Measurements from ENCODE around the gene PTPN18.

The PTPN18 gene

DNA sequence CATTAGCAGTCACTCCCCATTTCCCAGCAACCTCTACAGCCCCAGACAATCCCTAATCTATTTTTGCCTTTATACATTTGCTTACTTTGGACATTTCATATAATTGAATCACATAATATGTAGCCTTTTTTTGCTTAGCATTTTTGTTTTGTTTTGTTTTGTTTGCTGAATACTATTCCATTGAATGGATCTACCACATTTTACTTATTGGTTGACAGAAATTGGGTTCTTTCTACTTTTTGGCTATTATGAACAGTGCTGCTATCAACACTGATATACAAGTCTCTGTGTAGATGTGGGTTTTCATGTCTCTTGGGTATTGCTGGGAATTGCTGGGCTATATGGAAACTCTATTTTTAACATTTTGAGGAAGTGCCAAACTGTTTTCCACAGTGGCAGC is 7.6 kb downstream of the PTPN18 start:
- in situ Hi-C loops (cut with HindIII; ENCODE audit: low sequenced_read_pairs) = no loop called here

DNA sequence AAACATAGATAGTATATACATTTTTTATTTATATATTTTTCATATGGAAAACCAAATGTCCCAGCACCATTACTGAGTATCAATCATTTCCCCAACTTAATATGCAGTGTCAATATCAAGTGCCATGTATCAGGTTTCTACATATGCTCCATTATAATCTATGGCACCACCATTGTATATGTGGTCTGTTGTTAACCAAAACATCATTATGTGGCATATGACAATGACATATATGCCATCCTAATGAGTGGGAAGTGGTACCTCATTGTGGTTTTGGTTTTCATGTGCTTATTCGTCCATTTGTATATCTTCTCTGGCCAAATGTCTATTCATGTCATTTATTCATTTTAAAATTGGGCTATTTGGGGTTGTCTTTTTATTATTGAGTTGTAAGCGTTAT is 9.2 kb downstream of the PTPN18 start:
- in situ Hi-C loops (cut with HindIII; ENCODE audit: low sequenced_read_pairs) = no loop called here

DNA sequence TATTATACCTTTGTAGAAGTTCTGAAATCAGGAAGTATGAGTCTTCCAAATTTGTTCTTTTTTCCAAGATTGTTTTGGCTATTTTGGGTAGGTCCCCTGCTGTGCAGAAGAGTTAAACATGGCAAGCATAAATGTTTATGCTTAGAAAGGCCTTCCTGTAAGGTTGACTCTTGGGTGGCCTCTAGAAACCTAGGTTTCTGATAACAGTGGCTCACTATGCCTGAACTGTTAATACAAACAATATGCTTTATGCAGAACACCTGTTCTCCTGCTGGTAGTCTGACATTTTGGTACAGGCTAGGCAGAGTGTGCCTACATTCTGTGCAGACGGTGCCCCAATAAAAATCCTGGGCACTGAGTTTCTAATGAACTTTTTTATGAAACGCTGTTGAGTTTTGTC is 10.1 kb downstream of the PTPN18 start:
- in situ Hi-C loops (cut with HindIII; ENCODE audit: low sequenced_read_pairs) = no loop called here

DNA sequence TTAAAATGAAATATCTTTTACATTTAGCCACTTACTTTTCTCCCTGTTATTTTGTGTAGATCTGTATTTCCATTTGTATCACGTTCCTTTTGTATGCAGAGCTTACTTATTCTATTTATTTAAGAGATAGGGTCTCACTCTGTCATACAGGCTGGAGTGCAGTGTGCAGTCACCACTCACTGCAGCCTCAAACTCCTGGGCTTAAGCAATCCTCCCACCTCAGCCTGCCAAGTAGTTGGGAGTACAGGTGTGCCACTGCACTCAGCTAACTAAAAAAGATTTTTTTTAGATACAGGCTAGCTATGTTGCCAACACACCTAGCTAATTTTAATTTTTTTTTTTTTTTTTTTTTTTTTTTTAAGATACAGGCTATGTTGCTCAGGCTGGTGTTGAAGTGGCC is 10.9 kb downstream of the PTPN18 start:
- in situ Hi-C loops (cut with HindIII; ENCODE audit: low sequenced_read_pairs) = no loop called here

DNA sequence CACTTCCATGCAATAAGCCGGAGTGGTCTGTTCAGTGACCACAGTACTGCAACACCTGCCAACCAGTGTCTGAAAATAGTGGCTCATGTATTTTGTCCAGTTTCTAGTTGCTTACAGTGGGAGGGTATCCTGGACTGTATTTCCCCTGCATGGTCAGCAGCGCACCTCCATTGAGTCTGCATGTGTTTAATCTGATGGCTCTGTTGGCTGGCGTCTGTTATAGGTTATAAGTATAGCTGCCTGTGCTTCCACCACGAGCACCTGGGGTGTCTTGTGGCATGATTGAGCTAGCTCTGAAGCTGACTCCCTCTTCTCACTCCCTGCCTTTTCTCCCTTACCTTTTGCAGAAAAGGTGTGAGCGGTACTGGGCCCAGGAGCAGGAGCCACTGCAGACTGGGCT is 12.9 kb downstream of the PTPN18 start:
- in situ Hi-C loops (cut with HindIII; ENCODE audit: low sequenced_read_pairs) = no loop called here

DNA sequence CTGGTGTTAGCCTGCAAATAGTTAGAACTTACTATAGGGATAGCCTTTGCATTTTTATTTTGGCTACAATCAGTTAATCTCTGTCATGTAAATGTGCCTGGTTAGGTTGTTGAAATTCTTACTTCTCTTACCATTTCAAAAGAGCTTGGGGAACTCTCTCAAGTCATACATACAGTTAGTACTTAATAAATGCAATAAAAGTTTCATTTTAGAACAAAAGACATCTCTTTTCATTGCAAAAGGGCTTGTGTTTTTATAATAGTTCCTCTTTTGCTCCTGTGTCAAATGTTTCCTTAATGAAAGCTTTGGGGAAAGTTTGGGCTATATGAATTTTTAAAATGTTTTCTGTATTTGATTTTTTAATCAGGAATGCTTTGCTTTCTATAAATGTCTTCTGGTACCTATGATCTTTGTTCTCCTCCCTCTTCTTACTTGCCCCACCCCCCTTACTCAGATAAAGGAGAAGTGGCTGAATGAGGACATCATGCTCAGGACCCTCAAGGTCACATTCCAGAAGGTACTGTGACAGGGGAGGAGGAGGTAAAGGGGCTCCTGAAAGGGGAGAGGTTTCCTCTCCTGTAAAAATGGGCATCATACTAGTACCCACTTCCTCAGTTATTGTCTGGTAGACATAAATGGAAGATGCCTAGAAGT is 13.6 kb downstream of the PTPN18 start:
- in situ Hi-C loops (cut with HindIII; ENCODE audit: low sequenced_read_pairs) = no loop called here

DNA sequence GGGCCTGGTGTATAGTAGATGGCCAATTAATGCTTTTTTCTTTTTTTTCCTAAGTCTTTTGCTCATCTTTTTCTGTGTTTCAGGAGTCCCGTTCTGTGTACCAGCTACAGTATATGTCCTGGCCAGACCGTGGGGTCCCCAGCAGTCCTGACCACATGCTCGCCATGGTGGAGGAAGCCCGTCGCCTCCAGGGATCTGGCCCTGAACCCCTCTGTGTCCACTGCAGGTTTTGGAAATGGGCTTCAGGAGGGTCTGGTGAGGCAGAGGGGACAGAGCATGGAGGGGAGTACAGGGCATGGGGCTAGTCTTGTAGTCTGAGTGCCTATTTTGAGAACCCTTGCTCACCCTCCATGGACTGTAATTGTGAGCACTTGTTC is 14.1 kb downstream of the PTPN18 start:
- in situ Hi-C loops (cut with HindIII; ENCODE audit: low sequenced_read_pairs) = no loop called here

DNA sequence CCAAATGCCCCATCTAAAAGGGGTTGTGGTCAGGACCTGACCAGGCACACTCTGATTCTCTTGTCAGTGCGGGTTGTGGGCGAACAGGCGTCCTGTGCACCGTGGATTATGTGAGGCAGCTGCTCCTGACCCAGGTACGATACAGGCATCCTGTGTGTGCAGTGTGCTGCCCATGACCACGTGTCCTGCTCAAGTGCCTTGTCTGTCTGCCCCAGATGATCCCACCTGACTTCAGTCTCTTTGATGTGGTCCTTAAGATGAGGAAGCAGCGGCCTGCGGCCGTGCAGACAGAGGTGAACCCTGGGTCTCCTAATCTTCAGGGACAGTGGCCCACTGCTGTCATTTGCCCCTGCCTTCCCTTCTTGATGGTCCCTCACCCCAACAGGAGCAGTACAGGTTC is 14.6 kb downstream of the PTPN18 start:
- in situ Hi-C loops (cut with HindIII; ENCODE audit: low sequenced_read_pairs) = no loop called here

DNA sequence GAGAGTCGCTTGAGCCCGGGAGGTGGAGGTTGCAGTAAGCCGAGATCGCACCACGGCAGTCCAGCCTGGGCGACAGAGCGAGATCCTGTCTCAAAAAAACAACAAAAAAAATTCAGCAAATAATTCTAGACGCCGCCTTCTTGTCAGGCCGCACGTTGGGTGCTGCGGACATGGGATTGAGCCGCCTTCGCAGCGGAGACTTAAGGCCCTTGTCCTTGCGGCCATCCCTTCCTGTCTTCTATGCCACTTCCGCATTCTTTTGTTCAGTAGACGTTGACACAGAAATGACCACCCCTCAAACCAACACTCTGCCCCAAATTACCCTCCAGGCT is 15.8 kb downstream of the PTPN18 start:
- in situ Hi-C loops (cut with HindIII; ENCODE audit: low sequenced_read_pairs) = no loop called here

DNA sequence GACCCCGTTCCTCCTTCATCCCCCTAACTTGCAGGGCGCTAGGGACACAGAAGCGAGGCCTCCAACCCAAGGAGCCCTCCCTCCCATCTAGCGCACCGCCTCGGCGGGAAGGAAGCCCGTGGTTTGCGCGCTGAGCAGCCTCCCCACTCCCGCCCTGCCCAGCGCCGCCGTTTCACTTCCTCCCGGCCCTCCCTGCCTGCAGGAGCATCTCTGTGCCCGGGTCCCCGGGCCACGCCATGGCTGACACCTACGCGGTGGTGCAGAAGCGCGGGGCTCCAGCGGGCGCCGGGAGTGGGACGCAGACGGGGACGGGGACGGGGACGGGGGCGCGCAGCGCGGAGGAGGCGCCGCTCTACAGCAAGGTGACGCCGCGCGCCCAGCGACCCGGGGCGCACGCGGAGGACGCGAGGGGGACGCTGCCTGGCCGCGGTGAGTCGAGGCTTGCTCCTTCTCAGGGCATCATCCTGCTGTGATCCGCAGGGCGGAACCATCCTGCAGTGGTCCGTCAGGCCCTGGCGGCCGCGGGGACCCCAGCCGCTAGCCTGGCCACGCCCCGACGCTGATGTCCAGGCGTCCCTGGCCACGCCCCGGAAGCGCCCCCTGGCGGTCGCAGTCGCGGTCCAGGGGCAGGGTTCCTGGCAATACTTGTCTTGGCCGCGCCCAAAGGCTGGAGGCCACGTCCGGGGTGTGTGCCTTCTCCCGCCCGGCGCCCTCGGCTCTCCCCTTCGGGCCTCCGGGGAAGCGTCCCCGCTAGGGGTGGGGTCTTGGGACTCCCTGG is 16.4 kb downstream of the PTPN18 start:
- in situ Hi-C loops (cut with HindIII; ENCODE audit: low sequenced_read_pairs) = no loop called here

DNA sequence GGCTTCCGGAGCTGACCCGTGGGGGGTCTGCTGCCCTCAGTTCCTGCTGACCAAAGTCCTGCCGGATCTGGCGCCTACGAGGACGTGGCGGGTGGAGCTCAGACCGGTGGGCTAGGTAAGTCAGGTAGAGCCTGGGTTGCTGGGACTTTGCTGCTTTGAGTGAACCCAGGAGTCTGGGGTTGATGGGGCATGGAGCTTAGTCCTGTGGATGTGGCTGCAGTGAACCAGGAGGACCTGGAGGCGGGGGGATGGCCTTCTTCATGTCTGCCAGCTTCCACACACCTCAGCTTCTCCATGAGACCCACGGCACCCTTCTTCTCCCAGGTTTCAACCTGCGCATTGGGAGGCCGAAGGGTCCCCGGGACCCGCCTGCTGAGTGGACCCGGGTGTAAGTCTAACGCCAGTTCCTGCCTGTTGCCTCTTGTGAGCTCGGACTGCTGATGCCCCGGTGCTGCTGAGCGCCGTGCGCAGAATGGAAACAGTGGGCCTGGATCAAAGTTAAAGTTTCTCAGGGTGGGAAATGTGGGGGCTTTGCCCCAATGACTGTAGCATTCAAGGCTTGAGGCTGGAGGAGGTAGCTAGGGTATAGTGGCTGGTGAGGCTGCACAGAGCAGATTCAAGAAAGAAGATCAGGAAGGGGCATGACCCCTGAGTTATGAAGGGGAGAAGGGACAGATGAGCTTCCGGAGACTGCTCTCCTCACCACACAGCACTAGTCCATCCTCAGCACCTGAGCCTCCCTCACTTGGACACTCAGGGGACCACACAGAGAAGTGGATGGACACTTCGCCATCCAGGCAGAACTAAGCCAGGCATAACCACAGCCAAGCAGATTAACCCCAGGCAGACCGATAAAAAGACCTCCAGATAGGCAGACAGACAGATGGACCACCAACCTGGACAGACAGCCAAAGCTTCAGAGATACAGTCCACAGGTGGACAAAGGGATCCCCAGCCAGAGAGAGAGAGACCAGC is 17.3 kb downstream of the PTPN18 start:
- in situ Hi-C loops (cut with HindIII; ENCODE audit: low sequenced_read_pairs) = no loop called here

DNA sequence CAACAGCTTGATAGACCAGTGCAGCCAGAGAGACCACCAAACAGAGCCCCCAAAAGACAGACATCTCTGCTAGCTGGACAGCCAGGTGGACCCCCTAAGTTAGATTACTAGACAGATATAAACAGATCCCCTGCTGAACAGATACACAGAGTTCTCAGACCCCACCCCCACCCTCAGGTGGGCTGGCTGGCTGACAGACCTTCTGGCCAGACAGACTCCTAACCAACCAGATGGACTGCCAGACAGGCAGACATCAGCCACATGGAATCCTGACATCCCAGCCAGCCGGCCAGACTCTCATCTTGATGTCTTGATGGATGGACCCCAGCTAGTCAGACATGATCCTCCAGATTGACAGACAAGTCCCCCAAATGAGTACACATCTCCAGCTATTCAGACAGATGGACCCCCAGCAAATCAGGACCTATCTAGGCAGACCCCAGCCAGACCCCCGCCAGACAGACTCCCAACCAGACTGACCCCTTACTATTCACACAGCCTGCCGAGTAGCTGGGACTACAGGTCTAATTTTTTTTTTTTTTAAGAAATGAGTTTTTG is 18.0 kb downstream of the PTPN18 start:
- in situ Hi-C loops (cut with HindIII; ENCODE audit: low sequenced_read_pairs) = no loop called here

DNA sequence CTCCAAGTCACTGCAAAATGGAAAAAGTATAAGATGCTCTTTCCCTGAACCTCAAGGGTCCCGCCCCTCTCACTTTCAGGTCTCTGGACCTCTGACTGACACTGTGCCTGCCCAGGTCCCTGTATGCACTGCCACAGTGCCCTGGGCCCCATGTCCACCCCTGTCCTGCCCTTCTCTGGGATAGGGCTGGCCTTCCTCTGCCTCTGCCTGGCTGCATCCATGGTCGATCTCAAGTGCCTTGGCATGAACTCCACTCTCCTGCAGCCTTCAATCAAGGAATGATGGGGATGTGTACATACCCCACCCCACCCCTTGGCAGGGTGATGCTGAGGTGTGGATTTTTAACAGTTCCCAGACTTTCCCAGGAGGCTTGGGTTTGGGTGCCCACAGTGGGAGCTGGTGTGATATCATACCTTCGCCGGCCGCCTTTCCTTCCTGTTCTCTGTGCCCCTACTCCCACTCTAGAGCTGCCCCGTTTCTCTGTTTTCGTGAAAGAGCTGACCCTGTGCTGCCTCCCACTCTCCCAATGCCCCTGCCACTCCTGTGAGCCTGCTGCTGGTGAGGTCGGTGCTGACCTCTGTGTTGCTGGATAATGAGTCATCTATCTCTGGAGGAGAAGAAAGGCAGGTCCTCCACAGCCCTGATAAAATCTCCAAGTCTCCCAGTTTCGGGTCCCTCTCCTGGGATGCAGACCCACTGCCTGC is 18.9 kb downstream of the PTPN18 start:
- in situ Hi-C loops (cut with HindIII; ENCODE audit: low sequenced_read_pairs) = no loop called here

DNA sequence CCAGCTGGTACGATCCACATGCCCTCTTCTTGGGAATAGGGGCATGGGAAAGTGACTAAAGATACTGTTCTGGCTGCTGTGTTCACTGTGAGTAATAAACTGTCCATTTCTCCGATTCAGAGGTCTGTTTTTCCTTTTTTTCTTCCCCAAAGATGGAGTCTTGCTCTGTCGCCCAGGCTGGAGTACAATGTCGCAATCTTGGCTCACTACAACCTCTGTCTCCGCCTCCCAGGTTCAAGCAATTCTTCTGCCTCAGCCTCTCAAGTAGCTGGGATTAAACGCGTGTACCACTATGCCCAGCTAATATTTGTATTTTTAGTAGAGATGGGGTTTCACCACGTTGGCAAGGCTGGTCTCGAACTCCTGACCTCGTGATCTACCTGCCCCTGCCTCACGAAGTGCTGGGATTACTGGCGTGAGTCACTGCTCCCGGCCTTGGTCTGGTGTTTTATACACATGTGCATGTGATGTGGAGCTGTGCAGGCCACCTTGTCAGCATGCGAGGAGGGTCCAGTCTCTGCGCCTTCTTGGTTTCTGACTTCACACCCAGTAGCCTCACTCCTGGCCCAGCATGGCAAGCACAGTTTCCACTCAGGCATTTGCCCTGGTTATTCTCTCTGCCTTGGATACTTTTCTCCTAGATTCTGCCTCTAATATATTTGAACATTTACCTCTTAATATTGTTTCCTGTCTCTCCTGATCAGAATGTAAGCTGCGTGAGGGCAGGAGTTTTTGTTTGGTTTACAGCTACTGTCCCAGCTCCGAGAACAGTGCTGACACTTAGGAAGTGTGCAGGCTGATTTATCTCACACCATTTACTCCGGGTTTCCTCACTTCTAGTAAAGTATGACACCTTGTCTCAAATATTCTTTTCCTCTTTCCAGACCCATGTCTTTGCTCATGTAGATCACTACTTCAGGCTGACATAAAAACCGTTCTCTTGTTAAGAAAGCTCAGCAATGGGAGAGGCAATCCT is 19.7 kb downstream of the PTPN18 start:
- in situ Hi-C loops (cut with HindIII; ENCODE audit: low sequenced_read_pairs) = no loop called here

DNA sequence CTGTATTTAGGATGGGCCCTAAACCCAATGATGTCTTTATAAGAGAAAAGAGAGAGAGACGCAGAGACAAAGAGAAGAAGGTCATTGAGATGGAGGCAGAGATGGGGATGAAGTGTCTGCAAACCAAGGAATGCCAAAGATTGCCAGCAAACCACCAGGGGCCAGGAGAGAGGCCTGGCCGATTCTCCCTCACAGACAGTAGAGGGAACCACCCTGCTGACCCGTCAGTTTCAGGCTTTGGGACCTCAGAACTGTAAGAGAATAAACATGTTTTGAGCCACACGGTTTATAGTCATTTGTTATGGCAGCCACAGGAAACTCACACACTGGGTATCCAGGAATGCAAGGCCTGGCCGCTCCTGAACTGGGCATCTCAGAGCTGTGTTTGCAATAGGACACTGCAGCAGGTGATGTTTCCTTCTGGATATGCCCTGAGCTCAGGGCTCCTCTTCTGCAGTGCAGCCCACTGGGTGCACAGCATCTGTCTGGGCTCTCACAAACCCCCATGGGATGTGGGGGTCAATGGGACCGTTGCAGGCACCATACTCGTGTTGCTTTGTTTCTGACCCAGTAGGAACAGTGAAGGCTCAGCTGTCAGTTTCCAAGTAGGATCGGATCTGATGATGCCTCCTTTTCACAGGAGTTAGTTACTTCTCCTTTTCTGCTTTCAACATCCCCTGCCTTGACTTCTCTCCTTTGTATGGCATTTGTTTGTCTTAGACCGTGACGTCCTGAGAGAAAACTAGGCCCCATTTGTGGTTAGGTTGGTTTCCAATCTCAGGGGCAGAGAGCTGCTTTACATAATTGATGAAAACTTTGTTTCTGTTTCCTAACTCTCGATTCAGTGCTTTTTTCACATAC is 20.8 kb downstream of the PTPN18 start:
- in situ Hi-C loops (cut with HindIII; ENCODE audit: low sequenced_read_pairs) = no loop called here

DNA sequence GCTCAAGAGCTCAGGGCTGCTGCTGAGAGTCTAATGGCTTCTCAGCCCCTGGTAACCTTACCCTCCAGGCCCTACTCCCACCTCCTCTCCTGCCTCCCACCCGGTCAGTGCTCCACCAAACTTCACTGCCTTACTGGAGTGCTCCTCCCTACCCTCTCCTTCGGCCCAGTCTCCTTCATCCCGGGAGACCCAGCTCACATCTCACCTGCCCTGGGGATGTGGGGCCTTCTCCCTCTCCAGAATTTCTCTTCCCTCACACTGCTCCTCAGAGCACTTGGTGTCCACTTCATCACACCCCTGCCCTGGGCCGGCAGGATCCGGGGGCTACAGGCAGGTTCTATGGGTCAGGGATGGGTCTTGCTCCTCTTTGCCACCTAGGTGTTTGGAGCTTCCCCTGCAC is 21.6 kb downstream of the PTPN18 start:
- in situ Hi-C loops (cut with HindIII; ENCODE audit: low sequenced_read_pairs) = no loop called here

DNA sequence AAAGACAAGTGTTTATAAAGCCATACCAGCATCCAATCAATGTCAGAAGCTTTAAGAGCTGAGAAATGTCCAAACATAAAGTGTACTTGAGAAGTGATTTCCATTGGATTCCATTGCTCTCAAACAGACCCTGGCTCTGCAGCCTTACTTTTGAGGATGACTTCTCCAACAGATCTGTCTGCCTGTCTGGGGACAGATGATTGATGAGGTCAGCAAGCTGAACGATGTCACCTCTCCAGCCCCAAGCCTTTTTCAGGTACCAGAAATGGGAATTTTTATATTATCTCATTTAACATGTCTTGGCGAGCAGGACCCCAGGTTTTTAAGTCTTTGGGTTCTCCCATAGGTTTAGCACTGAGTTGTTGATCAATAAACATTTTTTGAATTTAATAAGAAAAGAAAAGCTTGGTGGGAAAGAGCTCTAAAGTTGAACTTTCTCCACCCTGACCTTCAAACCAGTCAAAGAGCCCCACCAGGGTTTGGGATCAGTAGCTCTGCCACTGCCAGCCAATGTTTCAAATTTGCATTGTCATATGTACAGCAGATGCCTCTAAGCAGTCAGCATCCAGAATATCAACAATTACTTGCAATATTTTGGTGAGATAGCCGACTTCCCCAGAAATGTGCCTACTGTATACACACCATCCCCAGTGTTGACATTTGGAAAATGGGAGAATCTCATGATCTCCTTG is 22.5 kb downstream of the PTPN18 start:
- in situ Hi-C loops (cut with HindIII; ENCODE audit: low sequenced_read_pairs) = no loop called here

DNA sequence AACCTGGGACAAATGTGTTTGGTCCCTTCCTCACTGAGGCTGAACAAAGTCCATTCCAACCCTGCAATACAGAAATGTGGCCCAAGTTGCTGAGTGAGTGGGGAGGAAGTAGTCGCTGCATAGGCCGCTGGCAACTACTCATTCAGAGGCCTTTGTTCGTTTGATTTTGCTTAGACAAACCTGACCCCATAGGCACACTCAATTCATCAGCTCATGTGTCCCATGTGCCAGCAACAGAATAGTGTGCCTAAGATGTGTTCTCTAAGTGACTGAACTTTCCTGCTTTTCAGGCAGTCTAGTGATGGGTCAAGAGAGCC is 23.0 kb downstream of the PTPN18 start:
- in situ Hi-C loops (cut with HindIII; ENCODE audit: low sequenced_read_pairs) = no loop called here

All from endothelial cell of hepatic sinusoid (primary cell).